ENCODE measurements around the gene TOMM6.
A peak's percentile ranks its signal among the peaks of the same experiment; 100 is the strongest.

DNA sequence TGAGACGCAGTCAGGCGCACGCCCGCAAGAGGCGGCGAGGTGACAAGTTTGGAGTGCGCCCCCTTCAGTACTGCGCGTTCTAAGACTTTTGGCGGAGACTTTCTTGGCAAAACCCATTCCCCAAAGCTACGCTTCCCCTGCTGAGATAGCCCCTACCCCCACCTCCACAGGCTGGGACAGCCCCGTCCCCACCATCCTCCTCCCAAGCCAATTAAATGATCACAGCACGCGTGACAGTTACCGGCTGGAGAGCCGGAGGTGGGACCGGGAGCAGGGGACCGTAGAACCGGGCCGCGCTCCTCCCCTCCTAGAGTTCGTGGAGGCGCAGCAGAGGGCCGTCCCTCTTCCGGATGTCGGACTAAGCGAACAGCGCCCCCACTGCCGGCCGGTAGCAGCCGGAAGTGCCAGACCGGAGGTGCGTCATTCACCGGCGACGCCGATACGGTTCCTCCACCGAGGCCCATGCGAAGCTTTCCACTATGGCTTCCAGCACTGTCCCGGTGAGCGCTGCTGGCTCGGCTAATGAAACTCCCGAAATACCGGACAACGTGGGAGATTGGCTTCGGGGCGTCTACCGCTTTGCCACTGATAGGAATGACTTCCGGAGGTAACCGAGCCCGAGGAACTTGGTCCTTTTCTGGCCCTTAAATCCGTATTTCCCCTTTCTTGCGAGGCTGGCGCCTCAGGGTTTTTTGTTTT, at the start of gene TOMM6:
- TF ChIP-seq EZH2 (IDR thresholded peaks at IDR 0.05): no peak
- peak; percentile 94 for TF ChIP-seq POLR2AphosphoS5 (IDR thresholded peaks at IDR 0.05; ENCODE audit: borderline replicate concordance, low read depth, low read length)

All from SK-N-MC (cell line).